Panc1 (cell line): ENCODE measurements around the gene CLEC16A. TPM values are rescaled to one million over a fixed set of nuclear protein-coding genes. Genes with fewer than 3 reads are reported as not detected.

Source experiments
- ATAC-seq: fragments of 200-7000 bp; cut with Tn5 transposase; 2 replicates; pipeline ENCODE4 v1.9.1; 2020; ENCODE audit warnings: mild to moderate bottlenecking, moderate library complexity
- BruUV-seq: library from RNA; stranded (reverse); fragments of 400-500 nt; replicated peaks from 2 replicates; lab custom pipeline; 2021; lab: Mats Ljungman, UMichigan
- CTCF ChIA-PET: fragments of 300-600 bp; sonication (Branson Sonifier 250); formaldehyde crosslinking; loops from one replicate; lab custom pipeline; 2022; ENCODE audit warnings: antibody characterized with exemption; lab: Charles Lee
- POLR2A ChIA-PET: fragments of 300-600 bp; sonication (Branson Sonifier 250); formaldehyde crosslinking; loops from one replicate; lab custom pipeline; 2022; ENCODE audit warnings: antibody characterized with exemption; lab: Charles Lee
- DNase-seq: peaks from one replicate; pipeline ENCODE4 v3.0.0-alpha.2; 2010; ENCODE audit warnings: low read depth, low spot score
- H3K27ac ChIP-seq: 2 replicates; pipeline ENCODE4 v1.5.1; 2011; ENCODE audit warnings: mild to moderate bottlenecking, low read length, inconsistent platforms
- H3K27me3 ChIP-seq: fragments of 200-500 bp; sonication (Bioruptor generic); 2 replicates; pipeline ENCODE4 v1.6.0; 2014; ENCODE audit warnings: low read length, inconsistent platforms; ENCODE audit not compliant: control insufficient read depth, insufficient read depth
- H3K36me3 ChIP-seq: fragments of 200-500 bp; sonication (Bioruptor generic); 2 replicates; pipeline ENCODE4 v1.5.1; 2014; ENCODE audit warnings: inconsistent platforms, mild to moderate bottlenecking, low read length, moderate library complexity; ENCODE audit not compliant: control insufficient read depth, insufficient read depth
- H3K4me1 ChIP-seq: 2 replicates; pipeline ENCODE4 v1.5.1; 2011; ENCODE audit warnings: inconsistent platforms, mild to moderate bottlenecking, low read length, moderate library complexity; ENCODE audit not compliant: control insufficient read depth, insufficient read depth
- H3K4me3 ChIP-seq, 2 experiments: 2 replicates each; pipeline ENCODE4 v1.5.1; 2011 to 2012; ENCODE audit warnings: low read depth in 2 of 2, low read length in 2 of 2, mild to moderate bottlenecking in 2 of 2, inconsistent platforms in 1 of 2, moderate library complexity in 1 of 2
- H3K9me3 ChIP-seq: fragments of 200-500 bp; sonication (Bioruptor generic); 2 replicates; pipeline ENCODE4 v1.5.1; 2014; ENCODE audit warnings: low read depth, mild to moderate bottlenecking, inconsistent platforms, low read length, moderate library complexity; ENCODE audit not compliant: control insufficient read depth, insufficient read depth
- POLR2AphosphoS5 ChIP-seq: IDR thresholded peaks from 2 replicates; pipeline ENCODE4 v1.6.1; 2012; ENCODE audit warnings: mild to moderate bottlenecking, low read depth, low read length, moderate library complexity
- SIN3A ChIP-seq: IDR thresholded peaks from 2 replicates; pipeline ENCODE4 v1.6.1; 2012; ENCODE audit warnings: low read depth, mild to moderate bottlenecking, low read length, moderate library complexity, borderline replicate concordance; ENCODE audit not compliant: insufficient read depth
- TCF7L2 ChIP-seq: IDR thresholded peaks from 2 replicates; pipeline ENCODE4 v1.6.1; 2011; ENCODE audit warnings: mild to moderate bottlenecking, low read depth, low read length, inconsistent platforms
- in situ Hi-C: cut with HindIII; loops from 2 replicates; pipeline ENCODE4 v1.10.0; 2016; ENCODE audit warnings: low sequenced_read_pairs, low pct_unique_long_range_greater_than_20kb
- intact Hi-C: fragments of 100-400 bp; cut with micrococcal nuclease; formaldehyde crosslinking; loops from one replicate; pipeline ENCODE4 v1.10.0; 2022; ENCODE audit not compliant: unreplicated experiment
- total RNA-seq: library from RNA; stranded (reverse); gene quantifications from one replicate; pipeline ENCODE4 v1.2.1, GENCODE V29; 2021; ENCODE audit not compliant: unreplicated experiment
- TF ChIP-seq, protein P1 (sequence below): fragments of 450-650 bp; IDR thresholded peaks from 2 replicates; pipeline ENCODE4 v1.5.1; 2017; ENCODE audit warnings: mild to moderate bottlenecking
- TF ChIP-seq, protein P2 (sequence below), 2 experiments: IDR thresholded peaks; 2 replicates each; pipeline ENCODE4 v1.6.1; 2011 to 2012; ENCODE audit warnings: low read depth in 2 of 2, control low read depth in 1 of 2, low read length in 1 of 2, mild to moderate bottlenecking in 1 of 2, moderate library complexity in 1 of 2; ENCODE audit not compliant: insufficient read depth in 1 of 2

CLEC16A gene
- total RNA-seq, 1 experiment from 2014 or later = 21.0 TPM

DNA sequence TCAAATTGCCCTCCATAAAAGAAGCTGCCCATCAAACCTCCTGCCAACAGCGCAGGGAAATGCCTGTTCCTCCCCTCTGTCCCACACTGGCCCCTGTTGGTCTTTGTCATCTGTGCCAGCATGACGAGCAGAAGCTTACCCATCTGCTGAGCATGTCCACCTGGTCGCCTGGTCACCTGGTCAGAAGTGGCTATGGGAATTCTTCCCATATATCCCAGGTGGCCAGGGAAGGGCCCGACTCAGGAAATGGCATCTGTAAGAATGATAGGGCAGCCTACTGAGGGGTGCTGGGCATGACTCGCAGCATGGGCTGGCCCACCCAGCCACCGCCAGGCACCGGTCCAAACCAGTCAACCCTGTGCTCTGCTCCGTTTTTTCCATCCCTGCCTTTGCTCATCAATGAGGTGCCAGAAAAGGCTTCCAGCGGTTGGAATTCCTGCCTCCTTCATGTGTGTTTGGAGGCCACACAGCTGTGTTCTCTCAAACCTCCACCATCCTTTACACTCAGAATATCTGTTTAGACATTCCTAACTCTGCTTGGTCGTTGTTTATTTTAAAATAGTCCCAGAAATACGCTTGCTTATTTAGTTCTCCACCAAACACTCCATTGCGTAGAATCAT lies 145.2 kb downstream of the CLEC16A start:
- BruUV-seq = no TSS peak
- POLR2A ChIA-PET = no interaction called here
- no peak overlapping the region for H3K27ac ChIP-seq
- no peaks in the 10 kb centered on the region for H3K36me3 ChIP-seq
- H3K4me3 ChIP-seq = no peak overlapping the region
- DNase-seq (no peak), ATAC-seq (no peak)
- in situ Hi-C loops (no loop called here), intact Hi-C loops (no loop called here)
- TF ChIP-seq, protein P1, sequence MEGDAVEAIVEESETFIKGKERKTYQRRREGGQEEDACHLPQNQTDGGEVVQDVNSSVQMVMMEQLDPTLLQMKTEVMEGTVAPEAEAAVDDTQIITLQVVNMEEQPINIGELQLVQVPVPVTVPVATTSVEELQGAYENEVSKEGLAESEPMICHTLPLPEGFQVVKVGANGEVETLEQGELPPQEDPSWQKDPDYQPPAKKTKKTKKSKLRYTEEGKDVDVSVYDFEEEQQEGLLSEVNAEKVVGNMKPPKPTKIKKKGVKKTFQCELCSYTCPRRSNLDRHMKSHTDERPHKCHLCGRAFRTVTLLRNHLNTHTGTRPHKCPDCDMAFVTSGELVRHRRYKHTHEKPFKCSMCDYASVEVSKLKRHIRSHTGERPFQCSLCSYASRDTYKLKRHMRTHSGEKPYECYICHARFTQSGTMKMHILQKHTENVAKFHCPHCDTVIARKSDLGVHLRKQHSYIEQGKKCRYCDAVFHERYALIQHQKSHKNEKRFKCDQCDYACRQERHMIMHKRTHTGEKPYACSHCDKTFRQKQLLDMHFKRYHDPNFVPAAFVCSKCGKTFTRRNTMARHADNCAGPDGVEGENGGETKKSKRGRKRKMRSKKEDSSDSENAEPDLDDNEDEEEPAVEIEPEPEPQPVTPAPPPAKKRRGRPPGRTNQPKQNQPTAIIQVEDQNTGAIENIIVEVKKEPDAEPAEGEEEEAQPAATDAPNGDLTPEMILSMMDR = no peak
- TF ChIP-seq, protein P2, sequence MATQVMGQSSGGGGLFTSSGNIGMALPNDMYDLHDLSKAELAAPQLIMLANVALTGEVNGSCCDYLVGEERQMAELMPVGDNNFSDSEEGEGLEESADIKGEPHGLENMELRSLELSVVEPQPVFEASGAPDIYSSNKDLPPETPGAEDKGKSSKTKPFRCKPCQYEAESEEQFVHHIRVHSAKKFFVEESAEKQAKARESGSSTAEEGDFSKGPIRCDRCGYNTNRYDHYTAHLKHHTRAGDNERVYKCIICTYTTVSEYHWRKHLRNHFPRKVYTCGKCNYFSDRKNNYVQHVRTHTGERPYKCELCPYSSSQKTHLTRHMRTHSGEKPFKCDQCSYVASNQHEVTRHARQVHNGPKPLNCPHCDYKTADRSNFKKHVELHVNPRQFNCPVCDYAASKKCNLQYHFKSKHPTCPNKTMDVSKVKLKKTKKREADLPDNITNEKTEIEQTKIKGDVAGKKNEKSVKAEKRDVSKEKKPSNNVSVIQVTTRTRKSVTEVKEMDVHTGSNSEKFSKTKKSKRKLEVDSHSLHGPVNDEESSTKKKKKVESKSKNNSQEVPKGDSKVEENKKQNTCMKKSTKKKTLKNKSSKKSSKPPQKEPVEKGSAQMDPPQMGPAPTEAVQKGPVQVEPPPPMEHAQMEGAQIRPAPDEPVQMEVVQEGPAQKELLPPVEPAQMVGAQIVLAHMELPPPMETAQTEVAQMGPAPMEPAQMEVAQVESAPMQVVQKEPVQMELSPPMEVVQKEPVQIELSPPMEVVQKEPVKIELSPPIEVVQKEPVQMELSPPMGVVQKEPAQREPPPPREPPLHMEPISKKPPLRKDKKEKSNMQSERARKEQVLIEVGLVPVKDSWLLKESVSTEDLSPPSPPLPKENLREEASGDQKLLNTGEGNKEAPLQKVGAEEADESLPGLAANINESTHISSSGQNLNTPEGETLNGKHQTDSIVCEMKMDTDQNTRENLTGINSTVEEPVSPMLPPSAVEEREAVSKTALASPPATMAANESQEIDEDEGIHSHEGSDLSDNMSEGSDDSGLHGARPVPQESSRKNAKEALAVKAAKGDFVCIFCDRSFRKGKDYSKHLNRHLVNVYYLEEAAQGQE (IDR thresholded peaks at IDR 0.05; ENCODE audit: insufficient read depth in 1 of 2, low read depth in 2 of 2, low read length in 1 of 2) = no peak
- no peak for TF ChIP-seq TCF7L2
- CTCF ChIA-PET = no interaction called here
- no peaks in the 10 kb centered on the region for H3K27me3 ChIP-seq
- no peaks in the 10 kb centered on the region for H3K9me3 ChIP-seq
- H3K4me1 ChIP-seq = peaks cover 10% of the 10 kb centered on the region; the same call in 1 of the 2 replicates

DNA sequence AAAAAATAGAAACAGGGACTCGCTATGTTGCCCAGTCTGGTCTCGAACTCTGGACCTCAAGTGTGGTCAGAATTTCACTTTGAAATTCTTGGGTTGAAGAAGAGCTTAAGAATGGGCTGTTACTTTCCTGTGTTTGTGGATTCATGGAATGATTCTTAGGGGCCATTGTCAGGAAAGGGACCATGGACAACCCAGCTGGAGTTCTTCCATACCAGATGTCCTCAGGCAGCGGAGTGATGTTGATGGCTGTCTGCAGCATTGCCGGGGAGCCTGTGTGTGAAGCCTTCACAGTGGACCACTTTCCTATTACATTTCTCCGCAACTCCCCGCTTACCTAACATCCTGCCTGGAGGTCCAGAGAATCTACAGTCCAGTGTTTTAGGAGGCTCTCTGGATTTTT lies 145.9 kb downstream of the CLEC16A start:
- peaks cover 10% of the 10 kb centered on the region; the same call in 1 of the 2 replicates for H3K4me1 ChIP-seq
- BruUV-seq = no TSS peak
- DNase-seq (no peak), ATAC-seq (no peak)
- in situ Hi-C loops = no loop called here
- no peaks in the 10 kb centered on the region for H3K27me3 ChIP-seq
- no peak overlapping the region for H3K4me3 ChIP-seq
- H3K9me3 ChIP-seq = no peaks in the 10 kb centered on the region
- intact Hi-C loops = no loop called here
- CTCF ChIA-PET = no interaction called here
- TF ChIP-seq, protein P1 = no peak
- TF ChIP-seq POLR2AphosphoS5 (no peak), SIN3A (no peak), TCF7L2 (no peak)
- TF ChIP-seq, protein P2 (IDR thresholded peaks at IDR 0.05; ENCODE audit: insufficient read depth in 1 of 2, low read depth in 2 of 2, low read length in 1 of 2) = no peak
- H3K27ac ChIP-seq = no peak overlapping the region
- H3K36me3 ChIP-seq = no peaks in the 10 kb centered on the region
- POLR2A ChIA-PET = interaction anchor here (0.9 kb wide), 1 partner anchor 12 kb away, joined by 3 read pairs; no protein-coding TSS in a partner anchor
